CD14-positive monocyte (primary cell): ENCODE measurements around the gene DBN1. TPM values are rescaled to one million over a fixed set of nuclear protein-coding genes. Genes with fewer than 3 reads are reported as not detected.
A peak's percentile ranks its signal among the peaks of the same experiment; 100 is the strongest.

ENCODE experiments used
- DNase-seq, 3 donors: peaks; one replicate each; pipeline ENCODE4 v3.0.0-alpha.2; 2011 to 2022
- H2AFZ ChIP-seq: 2 replicates; pipeline ENCODE4 v1.6.0; 2012; ENCODE audit warnings: mild to moderate bottlenecking, low read depth, low read length, inconsistent platforms; ENCODE audit not compliant: insufficient read depth, poor library complexity, severe bottlenecking
- H3K27ac ChIP-seq, 2 donors: 1 replicate in 1 of 2; 2 replicates in 1 of 2; pipeline ENCODE4 v1.5.1; 2012 to 2013; ENCODE audit warnings: low read length in 2 of 2, control low read depth in 1 of 2, inconsistent platforms in 1 of 2, low read depth in 1 of 2, mild to moderate bottlenecking in 1 of 2
- H3K27me3 ChIP-seq, 2 donors: one replicate each; pipeline versions ENCODE4 v1.6.0 to v1.6.1; 2011 to 2013; ENCODE audit warnings: low read length in 2 of 2; ENCODE audit not compliant: control insufficient read depth in 2 of 2, insufficient read depth in 2 of 2
- H3K36me3 ChIP-seq, 2 donors: replicated peaks in 1 of 2; 1 replicate in 1 of 2; 2 replicates in 1 of 2; pipeline versions ENCODE4 v1.5.1 to v1.6.1; 2012 to 2013; ENCODE audit warnings: low read length in 2 of 2, control low read depth in 1 of 2, inconsistent platforms in 1 of 2, mild to moderate bottlenecking in 1 of 2; ENCODE audit not compliant: insufficient read depth in 2 of 2, control insufficient read depth in 1 of 2
- H3K4me1 ChIP-seq, 2 donors: 1 replicate in 1 of 2; 2 replicates in 1 of 2; pipeline versions ENCODE4 v1.5.1 to v1.6.1; 2012 to 2013; ENCODE audit warnings: low read length in 2 of 2, control low read depth in 1 of 2, inconsistent platforms in 1 of 2, mild to moderate bottlenecking in 1 of 2, moderate library complexity in 1 of 2; ENCODE audit not compliant: insufficient read depth in 2 of 2, control insufficient read depth in 1 of 2
- H3K4me2 ChIP-seq: replicated peaks from 2 replicates; pipeline ENCODE3; 2012; ENCODE audit warnings: low read length, moderate library complexity, mild to moderate bottlenecking; ENCODE audit not compliant: poor library complexity, severe bottlenecking; ENCODE audit errors: extremely low read depth
- H3K4me3 ChIP-seq, 3 experiments: fragments of 200-600 bp in 1 of 3; sonication (generic) in 1 of 3; replicated peaks in 1 of 3; 1 replicate in 2 of 3; 2 replicates in 1 of 3; pipeline ENCODE4 v1.5.1; 2011 to 2013; ENCODE audit warnings: low read length in 3 of 3, mild to moderate bottlenecking in 3 of 3, control low read depth in 2 of 3, low read depth in 2 of 3, inconsistent platforms in 1 of 3, moderate library complexity in 1 of 3
- H3K79me2 ChIP-seq: 2 replicates; pipeline ENCODE4 v1.6.0; 2012; ENCODE audit warnings: mild to moderate bottlenecking, control low read depth, inconsistent platforms, low read length, moderate library complexity; ENCODE audit not compliant: insufficient read depth
- H3K9ac ChIP-seq: 2 replicates; pipeline ENCODE4 v1.6.0; 2017; ENCODE audit warnings: low read length, mild to moderate bottlenecking; ENCODE audit not compliant: insufficient read depth, poor library complexity, severe bottlenecking
- H3K9me3 ChIP-seq, 2 donors: replicated peaks in 1 of 2; 1 replicate in 1 of 2; 2 replicates in 1 of 2; pipeline versions ENCODE4 v1.5.1 to v1.6.1; 2012 to 2013; ENCODE audit warnings: low read length in 2 of 2, control low read depth in 1 of 2; ENCODE audit not compliant: control insufficient read depth in 1 of 2, insufficient read depth in 1 of 2
- H4K20me1 ChIP-seq: 2 replicates; pipeline ENCODE4 v1.6.0; 2012; ENCODE audit warnings: mild to moderate bottlenecking, low read length, control low read depth, moderate library complexity; ENCODE audit not compliant: insufficient read depth
- H3K27ac Mint-ChIP-seq, 7 donors: one replicate each; pipeline ENCODE4 v1.8.0; 2020; ENCODE audit warnings: mild to moderate bottlenecking in 7 of 7, mixed read lengths in 7 of 7, moderate library complexity in 6 of 7, inconsistent platforms in 2 of 7
- H3K27me3 Mint-ChIP-seq, 3 donors: one replicate each; pipeline ENCODE4 v1.8.0; 2021 to 2022; ENCODE audit warnings: low read depth in 3 of 3, mild to moderate bottlenecking in 3 of 3, mixed read lengths in 3 of 3, moderate library complexity in 3 of 3, inconsistent platforms in 1 of 3
- H3K36me3 Mint-ChIP-seq, 2 donors: one replicate each; pipeline ENCODE4 v1.8.0; 2020; ENCODE audit warnings: mixed read lengths in 2 of 2, inconsistent platforms in 1 of 2, mild to moderate bottlenecking in 1 of 2
- H3K4me1 Mint-ChIP-seq: one replicate; pipeline ENCODE4 v1.8.0; 2020; ENCODE audit warnings: mild to moderate bottlenecking, mixed read lengths
- H3K4me3 Mint-ChIP-seq, 2 donors: one replicate each; pipeline ENCODE4 v1.8.0; 2020; ENCODE audit warnings: mild to moderate bottlenecking in 2 of 2, mixed read lengths in 2 of 2, moderate library complexity in 1 of 2
- H3K9me3 Mint-ChIP-seq, 7 donors: one replicate each; pipeline ENCODE4 v1.8.0; 2020 to 2022; ENCODE audit warnings: mixed read lengths in 7 of 7, mild to moderate bottlenecking in 6 of 7, moderate library complexity in 6 of 7, inconsistent platforms in 2 of 7
- WGBS: methylation state at CpG from one replicate; pipeline ENCODE4 v1.1.5; 2013; ENCODE audit warnings: missing lambda C conversion rate; ENCODE audit not compliant: insufficient coverage; 5-methylcytosine and 5-hydroxymethylcytosine counted together
- intact Hi-C, 2 donors: fragments of 100-400 bp; cut with micrococcal nuclease; formaldehyde crosslinking; loops; one replicate each; pipeline versions ENCODE4 v1.15.0 to v1.15.1; 2023
- polyA plus RNA-seq, 3 donors: library from polyadenylated mRNA; depleted of rRNA in 1 of 3; unstranded in 2 of 3; stranded (reverse) in 1 of 3; fragments of 300-500 nt in 2 of 3; fragments of >200 nt in 1 of 3; fragmentation: Illumina TruSeq in 2 of 3; gene quantifications; 1 replicate in 2 of 3; 2 replicates in 1 of 3; pipeline ENCODE4 v1.2.3, GENCODE V29; 2012 to 2021
- TF ChIP-seq, protein P1 (sequence below): fragments of 200-600 bp; IDR thresholded peaks from one replicate; pipeline ENCODE4 v1.8.0; 2022; ENCODE audit warnings: antibody characterized with exemption, mild to moderate bottlenecking

The DBN1 gene
- polyA plus RNA-seq, 3 donors = 0.71 to 1.6 (median 0.73) TPM

DNA sequence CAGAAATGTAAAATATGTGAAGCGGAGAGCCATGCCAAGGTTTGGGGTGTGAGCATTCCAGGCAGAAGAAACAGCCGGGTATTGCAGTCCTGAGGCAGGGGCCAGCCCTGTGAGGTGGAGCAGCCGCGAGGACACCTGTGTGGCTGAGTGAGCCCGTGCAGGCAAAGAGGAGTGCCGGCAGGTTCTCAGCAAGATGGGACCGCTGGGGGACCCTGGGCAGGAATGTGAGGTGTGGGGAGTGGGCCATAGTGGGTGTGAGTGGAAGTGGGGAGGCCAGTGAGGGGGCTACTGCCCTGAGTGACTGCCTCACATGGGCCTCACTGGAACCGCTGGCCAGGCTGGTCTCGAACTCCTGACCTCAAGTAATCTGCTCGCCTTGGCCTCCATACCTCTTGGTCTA is 35.0 kb downstream of the DBN1 start:
- H3K36me3 Mint-ChIP-seq = peaks cover 88 to 96% of the 10 kb centered on the region in 2 donors
- H3K4me1 Mint-ChIP-seq = peaks cover 10% of the 10 kb centered on the region
- DNase-seq = no peak
- Histone ChIP-seq H2AFZ (no peak overlapping the region), H3K27me3 (no peaks in the 10 kb centered on the region), H3K4me2 (no peak overlapping the region), H3K79me2 (peaks cover 27% of the 10 kb centered on the region), H3K9ac (no peak overlapping the region), H3K36me3 (peaks cover 89 to 100% of the 10 kb centered on the region in 2 donors), H4K20me1 (peaks cover 100% of the 10 kb centered on the region), H3K4me1 (peaks cover 1 to 5% of the 10 kb centered on the region in 2 donors), H3K4me3 (no peak overlapping the region), H3K9me3 (no peaks in the 10 kb centered on the region), H3K27ac (peak overlapping the region in 1 of 2 donors; percentile 26)
- H3K4me3 Mint-ChIP-seq = no peak overlapping the region
- TF ChIP-seq, protein P1, sequence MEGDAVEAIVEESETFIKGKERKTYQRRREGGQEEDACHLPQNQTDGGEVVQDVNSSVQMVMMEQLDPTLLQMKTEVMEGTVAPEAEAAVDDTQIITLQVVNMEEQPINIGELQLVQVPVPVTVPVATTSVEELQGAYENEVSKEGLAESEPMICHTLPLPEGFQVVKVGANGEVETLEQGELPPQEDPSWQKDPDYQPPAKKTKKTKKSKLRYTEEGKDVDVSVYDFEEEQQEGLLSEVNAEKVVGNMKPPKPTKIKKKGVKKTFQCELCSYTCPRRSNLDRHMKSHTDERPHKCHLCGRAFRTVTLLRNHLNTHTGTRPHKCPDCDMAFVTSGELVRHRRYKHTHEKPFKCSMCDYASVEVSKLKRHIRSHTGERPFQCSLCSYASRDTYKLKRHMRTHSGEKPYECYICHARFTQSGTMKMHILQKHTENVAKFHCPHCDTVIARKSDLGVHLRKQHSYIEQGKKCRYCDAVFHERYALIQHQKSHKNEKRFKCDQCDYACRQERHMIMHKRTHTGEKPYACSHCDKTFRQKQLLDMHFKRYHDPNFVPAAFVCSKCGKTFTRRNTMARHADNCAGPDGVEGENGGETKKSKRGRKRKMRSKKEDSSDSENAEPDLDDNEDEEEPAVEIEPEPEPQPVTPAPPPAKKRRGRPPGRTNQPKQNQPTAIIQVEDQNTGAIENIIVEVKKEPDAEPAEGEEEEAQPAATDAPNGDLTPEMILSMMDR = no peak
- 98% methylated on average over 9 of the region's 10 CpGs for WGBS
- H3K9me3 Mint-ChIP-seq = peaks cover 0 to 3% (median 0%) of the 10 kb centered on the region in 7 donors
- intact Hi-C loops = no loop called here
- H3K27me3 Mint-ChIP-seq = peaks cover 0 to 5% (median 4%) of the 10 kb centered on the region in 3 donors
- H3K27ac Mint-ChIP-seq = peak overlapping the region in 3 of 7 donors; percentile 46 to 76 (median 48)

DNA sequence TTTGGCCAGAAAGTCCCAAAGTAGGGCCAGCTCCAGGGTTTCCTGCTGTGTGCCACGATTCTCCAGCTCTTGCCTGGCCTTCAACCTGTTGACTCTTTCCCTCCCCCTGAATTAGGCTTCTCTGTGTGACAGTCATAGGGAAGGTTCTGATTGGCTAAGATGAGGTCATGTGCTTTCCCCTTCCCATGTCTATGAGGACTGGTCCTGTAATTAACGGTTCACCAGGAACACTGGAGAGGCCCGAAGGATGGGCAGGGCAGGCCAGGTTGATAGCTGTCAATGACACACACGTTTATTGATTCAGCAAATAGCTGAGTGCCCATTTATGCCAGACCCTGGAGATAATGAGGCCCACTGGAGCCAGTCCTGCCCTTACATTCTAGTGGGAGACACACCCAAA is 35.8 kb downstream of the DBN1 start:
- H3K4me1 Mint-ChIP-seq = peaks cover 7% of the 10 kb centered on the region
- Histone ChIP-seq H2AFZ (no peak overlapping the region), H4K20me1 (peaks cover 100% of the 10 kb centered on the region), H3K4me3 (no peak overlapping the region), H3K4me2 (no peak overlapping the region), H3K27ac (no peak overlapping the region), H3K4me1 (peaks cover 6 to 11% of the 10 kb centered on the region in 2 donors), H3K27me3 (no peaks in the 10 kb centered on the region), H3K9ac (no peak overlapping the region), H3K79me2 (peaks cover 35% of the 10 kb centered on the region), H3K9me3 (no peaks in the 10 kb centered on the region), H3K36me3 (peaks cover 90 to 100% of the 10 kb centered on the region in 2 donors)
- H3K4me3 Mint-ChIP-seq = no peak overlapping the region
- peak overlapping the region in 2 of 7 donors; percentile 15 to 37 for H3K27ac Mint-ChIP-seq
- no peak for DNase-seq
- peaks cover 89 to 96% of the 10 kb centered on the region in 2 donors for H3K36me3 Mint-ChIP-seq
- intact Hi-C loops = no loop called here
- WGBS = 95% methylated on average over 3 of the region's 4 CpGs
- TF ChIP-seq, protein P1 = no peak
- no peaks in the 10 kb centered on the region for H3K9me3 Mint-ChIP-seq
- H3K27me3 Mint-ChIP-seq = peaks cover 0 to 5% (median 4%) of the 10 kb centered on the region in 3 donors
